ENCODE measurements around the gene MDM2. TPM values are rescaled to one million over a fixed set of nuclear protein-coding genes. Genes with fewer than 3 reads are reported as not detected.

Gene MDM2
- total and polyA plus RNA-seq, 2 experiments from 2014 or later, result 80.4 to 111 TPM

DNA sequence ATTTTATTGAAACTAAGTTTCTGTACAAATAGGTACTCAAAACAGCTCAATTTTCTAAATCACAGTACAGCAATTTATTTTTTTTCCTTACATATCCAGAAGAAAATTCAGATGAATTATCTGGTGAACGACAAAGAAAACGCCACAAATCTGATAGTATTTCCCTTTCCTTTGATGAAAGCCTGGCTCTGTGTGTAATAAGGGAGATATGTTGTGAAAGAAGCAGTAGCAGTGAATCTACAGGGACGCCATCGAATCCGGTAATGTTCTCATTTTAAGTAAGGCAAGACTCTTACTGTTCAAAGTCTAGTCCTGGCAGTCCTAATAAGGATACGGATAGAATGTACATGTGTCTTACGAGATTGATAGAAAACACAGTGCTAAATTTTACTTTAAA, 20.7 kb downstream of the MDM2 start:
- peaks cover 86% of the 10 kb centered on the region for H3K36me3 ChIP-seq (ENCODE audit: low read depth)
- no peak overlapping the region for H3K9ac ChIP-seq
- no peak overlapping the region for H2AFZ ChIP-seq
- no peaks in the 10 kb centered on the region for H3K9me3 ChIP-seq (ENCODE audit: low read depth)
- DNase-seq, result no peak
- H3K9me2 ChIP-seq (ENCODE audit: insufficient read depth), result no peaks in the 10 kb centered on the region
- peak overlapping the region; percentile 62 for H3K27ac ChIP-seq
- no peaks in the 10 kb centered on the region for H4K20me1 ChIP-seq (ENCODE audit: insufficient read depth)
- no peak overlapping the region for H3K4me3 ChIP-seq
- peaks cover 72% of the 10 kb centered on the region for H3F3A ChIP-seq (ENCODE audit: insufficient read depth)
- no peaks in the 10 kb centered on the region for H3K27me3 ChIP-seq (replicated peaks; ENCODE audit: insufficient read depth)
- in situ Hi-C loops (cut with MboI), result no loop called here
- WGBS, 2 experiments (ENCODE audit: low coverage in 1 of 2, low lambda C conversion rate in 2 of 2, missing lambda C conversion rate in 2 of 2), result 97 to 100% methylated on average over 7 of the region's 7 CpGs
- peaks cover 91% of the 10 kb centered on the region for H3K79me2 ChIP-seq (ENCODE audit: insufficient read depth)
- no peak for TF ChIP-seq EZH2 (IDR thresholded peaks at IDR 0.05; ENCODE audit: insufficient read depth, poor library complexity, severe bottlenecking)
- no peak for TF ChIP-seq EZH2phosphoT487 (IDR thresholded peaks at IDR 0.05; ENCODE audit: insufficient read depth, low read depth)
- peaks cover 11% of the 10 kb centered on the region; the same call in 1 of the 2 replicates for H3K4me1 ChIP-seq (ENCODE audit: insufficient read depth)
- H3K4me2 ChIP-seq (ENCODE audit: unreplicated experiment), result no peak overlapping the region

DNA sequence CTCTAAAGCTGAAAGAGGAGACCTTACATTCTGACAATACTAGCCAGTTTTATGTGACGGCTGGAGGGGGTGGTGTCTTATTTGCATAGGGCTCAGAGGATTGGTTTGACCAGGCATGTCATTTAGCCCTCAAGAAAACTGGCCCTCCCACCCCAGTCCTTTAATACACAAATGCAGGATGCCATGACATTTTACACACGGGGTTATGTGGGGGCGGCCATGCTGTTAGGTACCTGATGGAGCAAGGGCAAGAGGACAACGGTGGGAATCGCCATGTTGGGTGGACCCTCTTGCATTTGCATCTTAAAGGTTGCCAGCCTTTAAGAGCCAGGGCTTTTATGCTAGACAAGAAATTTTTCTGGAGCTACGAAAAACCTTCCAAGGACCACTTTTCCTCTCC, 23.3 kb downstream of the MDM2 start:
- H3K27me3 ChIP-seq (replicated peaks; ENCODE audit: insufficient read depth), result no peaks in the 10 kb centered on the region
- H3K4me3 ChIP-seq, result no peak overlapping the region
- peaks cover 85% of the 10 kb centered on the region for H3K36me3 ChIP-seq (ENCODE audit: low read depth)
- in situ Hi-C loops (cut with MboI), result no loop called here
- no peak overlapping the region for H3K27ac ChIP-seq
- peaks cover 8% of the 10 kb centered on the region; the same call in 1 of the 2 replicates for H3K4me1 ChIP-seq (ENCODE audit: insufficient read depth)
- H2AFZ ChIP-seq, result no peak overlapping the region
- no peaks in the 10 kb centered on the region for H3K9me2 ChIP-seq (ENCODE audit: insufficient read depth)
- H3K9ac ChIP-seq, result no peak overlapping the region
- H3K9me3 ChIP-seq (ENCODE audit: low read depth), result no peaks in the 10 kb centered on the region
- TF ChIP-seq EZH2phosphoT487 (IDR thresholded peaks at IDR 0.05; ENCODE audit: insufficient read depth, low read depth) (no peak), EZH2 (IDR thresholded peaks at IDR 0.05; ENCODE audit: insufficient read depth, poor library complexity, severe bottlenecking) (no peak)
- peaks cover 61% of the 10 kb centered on the region for H3F3A ChIP-seq (ENCODE audit: insufficient read depth)
- H3K79me2 ChIP-seq (ENCODE audit: insufficient read depth), result peaks cover 92% of the 10 kb centered on the region
- no peak for DNase-seq
- WGBS, 2 experiments (ENCODE audit: low coverage in 1 of 2, low lambda C conversion rate in 2 of 2, missing lambda C conversion rate in 2 of 2), result 93 to 97% methylated on average over 6 of the region's 6 CpGs
- no peaks in the 10 kb centered on the region for H4K20me1 ChIP-seq (ENCODE audit: insufficient read depth)
- H3K4me2 ChIP-seq (ENCODE audit: unreplicated experiment), result no peak overlapping the region

DNA sequence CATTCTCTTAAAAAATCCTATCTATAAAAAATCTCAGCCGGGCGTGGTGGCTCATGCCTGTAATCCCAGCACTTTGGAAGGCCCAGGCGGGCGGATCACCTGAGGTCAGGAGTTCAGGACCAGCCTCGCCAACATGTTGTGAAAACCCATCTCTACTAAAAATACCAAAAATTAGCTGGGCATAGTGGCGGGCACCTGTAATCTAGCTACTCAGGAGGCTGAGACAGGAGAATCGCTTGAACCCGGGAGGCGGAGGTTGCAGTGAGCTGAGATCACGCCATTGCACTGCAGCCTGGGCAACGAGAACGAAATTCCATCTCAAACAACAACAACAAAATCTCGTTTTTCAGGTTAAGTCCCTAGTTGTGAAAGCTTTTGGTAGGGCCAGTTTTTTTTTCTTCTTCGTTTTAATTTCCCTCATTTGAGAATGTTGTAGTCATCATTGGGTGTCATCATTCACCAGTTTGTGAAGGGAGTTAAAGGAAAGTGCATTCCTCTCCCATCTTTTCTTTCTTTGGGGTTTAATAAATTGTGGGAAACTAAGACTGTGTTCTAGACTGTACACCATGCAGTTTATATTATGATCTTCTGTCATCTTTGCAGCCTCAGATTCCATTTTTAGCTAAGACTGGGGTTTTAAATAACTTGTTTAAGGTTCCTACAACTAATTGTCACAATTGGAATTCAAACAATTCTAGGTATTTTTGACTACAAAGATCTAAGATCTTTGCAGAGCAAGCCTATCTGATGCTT, 23.9 kb downstream of the MDM2 start:
- H3K27me3 ChIP-seq (replicated peaks; ENCODE audit: insufficient read depth), result no peaks in the 10 kb centered on the region
- H3K9me2 ChIP-seq (ENCODE audit: insufficient read depth), result no peaks in the 10 kb centered on the region
- no peaks in the 10 kb centered on the region for H3K9me3 ChIP-seq (ENCODE audit: low read depth)
- H4K20me1 ChIP-seq (ENCODE audit: insufficient read depth), result no peaks in the 10 kb centered on the region
- no peak overlapping the region for H3K27ac ChIP-seq
- in situ Hi-C loops (cut with MboI), result no loop called here
- H2AFZ ChIP-seq, result no peak overlapping the region
- TF ChIP-seq EZH2 (IDR thresholded peaks at IDR 0.05; ENCODE audit: insufficient read depth, poor library complexity, severe bottlenecking) (no peak), EZH2phosphoT487 (IDR thresholded peaks at IDR 0.05; ENCODE audit: insufficient read depth, low read depth) (no peak)
- no peak for DNase-seq
- peaks cover 61% of the 10 kb centered on the region for H3F3A ChIP-seq (ENCODE audit: insufficient read depth)
- H3K36me3 ChIP-seq (ENCODE audit: low read depth), result peaks cover 85% of the 10 kb centered on the region
- 89 to 93% methylated on average over 14 of the region's 14 CpGs for WGBS, 2 experiments (ENCODE audit: low coverage in 1 of 2, low lambda C conversion rate in 2 of 2, missing lambda C conversion rate in 2 of 2)
- H3K9ac ChIP-seq, result no peak overlapping the region
- H3K4me2 ChIP-seq (ENCODE audit: unreplicated experiment), result no peak overlapping the region
- peaks cover 92% of the 10 kb centered on the region for H3K79me2 ChIP-seq (ENCODE audit: insufficient read depth)
- H3K4me3 ChIP-seq, result no peak overlapping the region
- H3K4me1 ChIP-seq (ENCODE audit: insufficient read depth), result peaks cover 5% of the 10 kb centered on the region; the same call in 1 of the 2 replicates

DNA sequence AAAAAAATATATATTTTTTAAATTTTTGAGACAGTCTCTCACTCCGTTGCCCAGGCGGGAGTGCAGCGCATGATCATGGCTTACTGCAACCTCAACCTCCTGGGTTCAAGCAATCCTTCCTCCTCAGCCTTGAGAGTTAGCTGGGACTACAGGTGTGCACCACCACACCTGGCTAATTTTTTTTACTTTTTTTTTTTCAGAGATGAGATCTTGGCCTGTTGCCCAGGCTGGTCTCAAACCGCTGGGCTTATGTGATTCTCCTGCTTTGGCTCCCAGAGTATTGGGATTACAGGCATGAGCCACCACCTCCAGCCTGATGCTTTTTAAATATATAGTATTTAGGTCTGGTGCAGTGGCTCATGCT, 24.5 kb downstream of the MDM2 start:
- in situ Hi-C loops (cut with MboI), result no loop called here
- no peak overlapping the region for H3K27ac ChIP-seq
- WGBS, 2 experiments (ENCODE audit: low coverage in 1 of 2, low lambda C conversion rate in 2 of 2, missing lambda C conversion rate in 2 of 2), result 87 to 91% methylated on average over 4 of the region's 4 CpGs

More for the DNA sequence above, 24.5 kb downstream of the MDM2 start:
- Histone ChIP-seq H3K27me3 (replicated peaks; ENCODE audit: insufficient read depth) (no peaks in the 10 kb centered on the region), H2AFZ (no peak overlapping the region), H3K4me3 (no peak overlapping the region), H3F3A (ENCODE audit: insufficient read depth) (peaks cover 61% of the 10 kb centered on the region), H3K4me1 (ENCODE audit: insufficient read depth) (0 out of 2 replicates have a peak, but pooled peaks cover 1% of the 10 kb centered on the region), H3K79me2 (ENCODE audit: insufficient read depth) (peaks cover 93% of the 10 kb centered on the region), H3K4me2 (ENCODE audit: unreplicated experiment) (no peak overlapping the region), H3K9me2 (ENCODE audit: insufficient read depth) (no peaks in the 10 kb centered on the region), H4K20me1 (ENCODE audit: insufficient read depth) (peaks cover 3% of the 10 kb centered on the region; the same call in 1 of the 2 replicates), H3K36me3 (ENCODE audit: low read depth) (peaks cover 86% of the 10 kb centered on the region), H3K9ac (no peak overlapping the region), H3K9me3 (ENCODE audit: low read depth) (no peaks in the 10 kb centered on the region)
- TF ChIP-seq EZH2 (IDR thresholded peaks at IDR 0.05; ENCODE audit: insufficient read depth, poor library complexity, severe bottlenecking) (no peak), EZH2phosphoT487 (IDR thresholded peaks at IDR 0.05; ENCODE audit: insufficient read depth, low read depth) (no peak)
- no peak for DNase-seq
